Activated naive CD4-positive, alpha-beta T cell treated with anti-CD3 and anti-CD28 coated beads, Interleukin-2, amount 10 ng/mL, durations not matched to agents 7 days and 5 days (primary cell): ENCODE measurements around the gene ANKRD13B.

ENCODE experiments used
- CTCF ChIA-PET: fragments of 350-600 bp; sonication (Branson Sonifier 250); formaldehyde crosslinking; loops from one replicate; lab custom pipeline; 2021; ENCODE audit warnings: antibody characterized with exemption; lab: Charles Lee
- DNase-seq: peaks from one replicate; pipeline ENCODE4 v3.0.0-alpha.2; 2020
- H3K27ac Mint-ChIP-seq: one replicate; pipeline ENCODE4 v1.8.0; 2021; ENCODE audit warnings: mild to moderate bottlenecking, moderate library complexity, mixed read lengths
- H3K27me3 Mint-ChIP-seq: one replicate; pipeline ENCODE4 v1.8.0; 2021; ENCODE audit warnings: mild to moderate bottlenecking, mixed read lengths
- H3K36me3 Mint-ChIP-seq: one replicate; pipeline ENCODE4 v1.8.0; 2021; ENCODE audit warnings: mixed read lengths
- H3K4me1 Mint-ChIP-seq: one replicate; pipeline ENCODE4 v1.8.0; 2021; ENCODE audit warnings: mixed read lengths
- H3K4me3 Mint-ChIP-seq: one replicate; pipeline ENCODE4 v1.8.0; 2021; ENCODE audit warnings: mild to moderate bottlenecking, moderate library complexity, mixed read lengths
- H3K9me3 Mint-ChIP-seq: one replicate; pipeline ENCODE4 v1.8.0; 2021; ENCODE audit warnings: mixed read lengths

ANKRD13B gene

DNA sequence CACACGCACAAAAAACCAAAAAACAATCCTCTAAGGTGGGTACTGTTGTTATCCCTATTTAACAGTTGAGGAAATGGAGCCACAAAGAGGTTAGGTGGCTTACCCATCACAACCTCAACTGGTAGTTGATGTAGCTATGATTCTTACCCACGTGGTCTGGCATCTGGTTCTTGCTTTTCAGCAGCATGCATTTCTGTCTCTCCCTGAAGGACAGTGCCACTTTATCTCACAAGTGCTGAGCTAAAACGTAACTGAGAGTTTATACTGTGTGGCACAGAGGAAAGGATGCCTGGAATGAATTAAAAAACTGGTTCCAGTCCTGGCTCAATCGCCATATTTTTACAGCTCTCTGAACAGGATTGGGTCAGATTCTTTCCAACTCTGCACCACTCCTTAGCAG is 31.7 kb downstream of the ANKRD13B start:
- Mint-ChIP-seq H3K27ac (no peak overlapping the region), H3K27me3 (peaks cover 28% of the 10 kb centered on the region), H3K4me1 (peaks cover 48% of the 10 kb centered on the region), H3K4me3 (no peak overlapping the region), H3K9me3 (no peaks in the 10 kb centered on the region), H3K36me3 (peaks cover 22% of the 10 kb centered on the region)
- no peak for DNase-seq
- CTCF ChIA-PET = interaction anchor here (0.6 to 1.8 kb wide), 6 partner anchors 10 to 527 kb away, joined by 3 to 10 read pairs (median 5); no protein-coding TSS in a partner anchor

- H3K27ac Mint-ChIP-seq = no peak overlapping the region
- no peaks in the 10 kb centered on the region for H3K9me3 Mint-ChIP-seq
- peaks cover 48% of the 10 kb centered on the region for H3K4me1 Mint-ChIP-seq
- peaks cover 27% of the 10 kb centered on the region for H3K36me3 Mint-ChIP-seq
- peaks cover 24% of the 10 kb centered on the region for H3K27me3 Mint-ChIP-seq
- no peak for DNase-seq
- CTCF ChIA-PET = interaction anchor here (1.2 to 1.8 kb wide), 6 partner anchors 8 to 306 kb away, joined by 3 to 10 read pairs (median 5); no protein-coding TSS in a partner anchor
- H3K4me3 Mint-ChIP-seq = no peak overlapping the region
These were observed 32.3 kb downstream of the ANKRD13B start for GRCh38 chr17:29625037-29625750.

GRCh38 chr17:29627951-29628350 is 35.0 kb downstream of the ANKRD13B start:
- Mint-ChIP-seq H3K9me3 (no peaks in the 10 kb centered on the region), H3K27me3 (no peaks in the 10 kb centered on the region), H3K27ac (no peak overlapping the region), H3K4me1 (peaks cover 35% of the 10 kb centered on the region), H3K36me3 (peaks cover 49% of the 10 kb centered on the region), H3K4me3 (no peak overlapping the region)
- CTCF ChIA-PET = no interaction called here
- DNase-seq = no peak

DNA sequence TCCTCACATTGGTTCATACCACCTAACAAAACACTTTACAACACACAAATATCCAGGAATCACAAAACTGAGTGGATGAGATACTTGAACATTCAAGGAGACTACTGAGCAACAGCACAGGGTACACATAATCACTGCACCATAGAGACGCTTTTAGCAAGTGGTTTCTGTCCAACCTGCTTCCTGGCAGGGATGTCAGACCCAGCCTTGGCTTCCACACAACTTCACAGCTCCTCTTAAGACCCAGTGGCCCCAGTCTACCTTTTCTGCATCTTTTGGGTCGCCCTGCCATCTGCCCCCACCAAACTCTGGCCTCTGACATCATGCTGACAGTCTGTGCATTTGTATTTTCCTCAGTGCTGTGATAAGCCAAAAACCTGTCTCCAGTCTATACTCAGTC is 35.7 kb downstream of the ANKRD13B start:
- no peak for DNase-seq
- Mint-ChIP-seq H3K9me3 (no peaks in the 10 kb centered on the region), H3K27me3 (no peaks in the 10 kb centered on the region), H3K27ac (no peak overlapping the region), H3K4me1 (peaks cover 32% of the 10 kb centered on the region), H3K36me3 (peaks cover 51% of the 10 kb centered on the region), H3K4me3 (no peak overlapping the region)
- CTCF ChIA-PET = interaction anchor here (0.6 to 1.0 kb wide), 2 partner anchors 11 to 251 kb away, joined by 3 to 4 read pairs; no protein-coding TSS in a partner anchor

DNA sequence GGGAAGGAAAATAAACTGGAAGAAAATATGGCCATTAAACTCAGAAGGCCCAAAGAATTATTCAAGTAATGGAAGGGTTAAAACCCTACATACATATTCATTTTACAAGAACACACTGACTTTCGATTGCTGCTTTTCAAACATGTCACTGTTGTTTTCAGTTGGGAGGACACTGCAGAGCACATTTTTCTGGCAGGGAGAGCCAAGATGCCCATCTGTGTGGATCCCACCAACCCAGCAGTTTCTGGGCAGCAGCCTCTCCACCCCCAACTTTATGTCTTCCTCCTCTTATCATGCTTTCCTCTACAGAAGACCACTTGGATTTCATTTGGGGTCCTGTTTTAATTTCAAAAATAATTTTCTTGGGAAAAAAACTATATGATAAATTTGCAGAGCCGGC is 36.9 kb downstream of the ANKRD13B start:
- CTCF ChIA-PET = no interaction called here
- no peak overlapping the region for H3K27ac Mint-ChIP-seq

DNA sequence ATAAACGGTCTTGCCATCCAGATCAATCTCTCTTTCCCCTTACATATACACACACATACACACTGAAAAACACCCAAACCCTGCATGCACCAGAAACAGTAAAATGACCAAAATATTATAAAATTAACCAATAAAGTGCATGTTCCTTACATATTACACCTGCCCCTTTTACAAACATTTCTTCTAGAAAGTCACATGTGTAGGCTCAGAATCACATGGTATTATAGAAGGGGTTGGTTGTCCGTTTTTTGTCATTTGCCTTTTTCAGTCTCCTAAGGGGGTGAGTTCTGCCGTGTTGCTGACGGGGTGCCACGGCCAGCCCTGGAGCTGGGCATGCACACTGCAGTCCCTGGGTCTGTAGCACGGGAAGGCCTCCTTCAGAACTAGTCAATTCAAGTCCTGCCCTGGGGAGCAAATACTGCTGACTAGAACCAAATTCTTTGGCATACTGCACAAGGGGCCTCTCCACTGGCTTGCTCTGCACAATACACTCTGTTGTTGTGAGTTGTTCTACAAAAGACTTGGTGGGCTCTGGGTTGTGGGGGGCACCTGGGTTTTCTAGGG is 37.8 kb downstream of the ANKRD13B start:
- no peak overlapping the region for H3K27ac Mint-ChIP-seq
- H3K36me3 Mint-ChIP-seq = peaks cover 55% of the 10 kb centered on the region
- CTCF ChIA-PET = no interaction called here
- peaks cover 23% of the 10 kb centered on the region for H3K4me1 Mint-ChIP-seq
- H3K27me3 Mint-ChIP-seq = no peaks in the 10 kb centered on the region
- H3K4me3 Mint-ChIP-seq = no peak overlapping the region
- DNase-seq = no peak
- H3K9me3 Mint-ChIP-seq = no peaks in the 10 kb centered on the region

More for the DNA sequence above, 36.9 kb downstream of the ANKRD13B start:
- H3K27me3 Mint-ChIP-seq = no peaks in the 10 kb centered on the region
- peaks cover 29% of the 10 kb centered on the region for H3K4me1 Mint-ChIP-seq
- H3K4me3 Mint-ChIP-seq = no peak overlapping the region
- DNase-seq = no peak
- peaks cover 55% of the 10 kb centered on the region for H3K36me3 Mint-ChIP-seq
- H3K9me3 Mint-ChIP-seq = no peaks in the 10 kb centered on the region

DNA sequence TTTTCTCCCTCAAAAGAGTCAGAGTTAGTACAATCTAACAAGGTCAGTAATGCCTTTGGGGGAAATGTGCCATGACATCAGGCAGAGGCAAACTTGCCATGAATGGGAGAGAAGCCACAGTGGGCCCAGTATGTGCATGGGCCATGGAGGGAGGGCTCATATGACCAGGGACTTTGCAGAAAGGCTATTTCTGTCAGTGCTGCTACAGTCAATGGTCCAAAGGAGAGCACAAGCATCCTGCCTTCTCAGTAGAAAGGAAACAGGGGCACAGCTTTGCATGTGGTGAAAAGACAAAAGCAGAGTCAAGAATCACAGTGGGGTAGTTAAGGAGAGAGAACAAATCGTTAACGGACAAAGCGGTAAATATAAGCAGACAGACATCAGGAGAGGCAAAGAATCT is 41.0 kb downstream of the ANKRD13B start:
- no peaks in the 10 kb centered on the region for H3K9me3 Mint-ChIP-seq
- CTCF ChIA-PET = interaction anchor here (1.0 to 4.6 kb wide), 2 partner anchors 11 to 16 kb away, joined by 4 to 21 read pairs; partner anchors contain the start of gene CORO6
- peak overlapping the region; percentile 4 for H3K27ac Mint-ChIP-seq
- peaks cover 23% of the 10 kb centered on the region for H3K4me1 Mint-ChIP-seq
- H3K4me3 Mint-ChIP-seq = no peak overlapping the region
- H3K27me3 Mint-ChIP-seq = no peaks in the 10 kb centered on the region
- DNase-seq = no peak
- peaks cover 56% of the 10 kb centered on the region for H3K36me3 Mint-ChIP-seq

GRCh38 chr17:29640413-29640812 is 47.5 kb downstream of the ANKRD13B start:
- Mint-ChIP-seq H3K4me1 (peaks cover 24% of the 10 kb centered on the region), H3K36me3 (peaks cover 36% of the 10 kb centered on the region), H3K27me3 (no peaks in the 10 kb centered on the region), H3K9me3 (no peaks in the 10 kb centered on the region), H3K4me3 (no peak overlapping the region), H3K27ac (peak overlapping the region; percentile 49)
- CTCF ChIA-PET = interaction anchor here (1.6 to 7.9 kb wide), 7 partner anchors 13 to 227 kb away, joined by 4 to 108 read pairs (median 10); no protein-coding TSS in a partner anchor
- DNase-seq = no peak

- H3K27ac Mint-ChIP-seq = no peak overlapping the region
- H3K4me1 Mint-ChIP-seq = peaks cover 24% of the 10 kb centered on the region
- no peak overlapping the region for H3K4me3 Mint-ChIP-seq
- H3K36me3 Mint-ChIP-seq = peaks cover 35% of the 10 kb centered on the region
- no peak for DNase-seq
- no peaks in the 10 kb centered on the region for H3K27me3 Mint-ChIP-seq
- CTCF ChIA-PET = interaction anchor here (2.2 to 7.9 kb wide), 3 partner anchors 58 to 165 kb away, joined by 6 to 108 read pairs (median 33); no protein-coding TSS in a partner anchor
- no peaks in the 10 kb centered on the region for H3K9me3 Mint-ChIP-seq
These were observed 48.2 kb downstream of the ANKRD13B start for GRCh38 chr17:29640981-29641642.

DNA sequence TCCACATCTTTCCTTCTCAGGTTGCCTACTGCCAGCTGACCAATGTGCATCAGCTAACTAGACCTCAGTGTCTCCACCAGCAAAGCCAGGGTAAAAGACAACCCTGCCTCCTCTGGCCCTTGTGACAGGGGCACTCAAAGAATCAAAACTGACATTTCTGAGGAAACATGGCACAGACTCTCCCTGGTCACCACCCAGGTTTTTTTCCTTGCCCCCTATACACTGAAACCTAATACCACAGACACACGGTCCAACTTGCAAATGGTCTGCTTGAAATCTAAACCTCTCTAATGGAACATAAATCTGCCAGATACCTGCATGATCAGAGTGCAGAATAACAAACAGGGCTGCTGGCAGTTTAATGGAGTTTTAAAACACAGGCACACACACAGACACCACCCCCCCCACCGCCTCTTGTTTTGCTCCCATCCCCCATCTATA is 49.3 kb downstream of the ANKRD13B start:
- H3K4me3 Mint-ChIP-seq = no peak overlapping the region
- DNase-seq = no peak
- CTCF ChIA-PET = interaction anchor here (1.1 to 7.9 kb wide), 2 partner anchors 12 to 137 kb away, joined by 4 to 108 read pairs; no protein-coding TSS in a partner anchor
- H3K36me3 Mint-ChIP-seq = peaks cover 30% of the 10 kb centered on the region
- no peaks in the 10 kb centered on the region for H3K9me3 Mint-ChIP-seq
- peaks cover 21% of the 10 kb centered on the region for H3K4me1 Mint-ChIP-seq
- H3K27me3 Mint-ChIP-seq = no peaks in the 10 kb centered on the region
- H3K27ac Mint-ChIP-seq = no peak overlapping the region

GRCh38 chr17:29643817-29644160 is 50.9 kb downstream of the ANKRD13B start:
- no peaks in the 10 kb centered on the region for H3K27me3 Mint-ChIP-seq
- peaks cover 20% of the 10 kb centered on the region for H3K4me1 Mint-ChIP-seq

DNA sequence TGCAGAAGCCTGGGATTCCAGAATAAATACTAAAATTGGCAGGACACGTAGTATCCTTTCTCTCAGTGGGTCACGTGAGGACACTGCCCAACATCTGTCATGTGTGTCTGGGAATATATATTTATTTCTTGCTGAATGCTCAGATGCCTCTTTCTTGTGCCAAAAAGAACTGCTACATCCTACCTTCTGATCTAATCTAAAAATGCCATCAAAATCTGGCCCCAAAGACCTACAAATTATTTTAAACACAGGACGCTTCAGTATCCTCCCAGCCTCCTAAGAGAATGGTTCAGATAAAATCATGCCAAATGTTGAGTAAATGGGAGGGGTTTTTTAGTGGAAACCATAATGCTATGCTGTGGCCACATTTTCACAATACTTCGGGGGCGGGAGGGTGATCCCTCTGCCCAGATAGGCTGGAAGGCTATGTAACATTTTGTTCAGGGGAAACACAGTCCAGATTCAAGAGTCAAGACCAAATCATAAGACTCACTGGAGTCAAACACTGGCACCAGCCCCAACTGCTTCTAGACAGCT is 52.7 kb downstream of the ANKRD13B start:
- Mint-ChIP-seq H3K4me1 (peaks cover 6% of the 10 kb centered on the region), H3K27me3 (no peaks in the 10 kb centered on the region), H3K27ac (no peak overlapping the region), H3K36me3 (peaks cover 43% of the 10 kb centered on the region), H3K9me3 (no peaks in the 10 kb centered on the region), H3K4me3 (no peak overlapping the region)
- CTCF ChIA-PET = no interaction called here
- DNase-seq = no peak

More at GRCh38 chr17:29643817-29644160, 50.9 kb downstream of the ANKRD13B start:
- Mint-ChIP-seq H3K9me3 (no peaks in the 10 kb centered on the region), H3K36me3 (peaks cover 38% of the 10 kb centered on the region), H3K27ac (no peak overlapping the region), H3K4me3 (no peak overlapping the region)
- CTCF ChIA-PET = interaction anchor here (1.4 to 7.9 kb wide), 3 partner anchors 12 to 288 kb away, joined by 3 to 108 read pairs (median 6); no protein-coding TSS in a partner anchor
- no peak for DNase-seq

- peaks cover 41% of the 10 kb centered on the region for H3K36me3 Mint-ChIP-seq
- no peak overlapping the region for H3K4me3 Mint-ChIP-seq
- no peak overlapping the region for H3K27ac Mint-ChIP-seq
- CTCF ChIA-PET = interaction anchor here (1.6 to 2.3 kb wide), 2 partner anchors 30 to 131 kb away, joined by 3 to 5 read pairs; no protein-coding TSS in a partner anchor
- no peaks in the 10 kb centered on the region for H3K9me3 Mint-ChIP-seq
- H3K27me3 Mint-ChIP-seq = no peaks in the 10 kb centered on the region
- DNase-seq = no peak
- H3K4me1 Mint-ChIP-seq = no peaks in the 10 kb centered on the region
These were observed 55.1 kb downstream of the ANKRD13B start for GRCh38 chr17:29648005-29648404.

DNA sequence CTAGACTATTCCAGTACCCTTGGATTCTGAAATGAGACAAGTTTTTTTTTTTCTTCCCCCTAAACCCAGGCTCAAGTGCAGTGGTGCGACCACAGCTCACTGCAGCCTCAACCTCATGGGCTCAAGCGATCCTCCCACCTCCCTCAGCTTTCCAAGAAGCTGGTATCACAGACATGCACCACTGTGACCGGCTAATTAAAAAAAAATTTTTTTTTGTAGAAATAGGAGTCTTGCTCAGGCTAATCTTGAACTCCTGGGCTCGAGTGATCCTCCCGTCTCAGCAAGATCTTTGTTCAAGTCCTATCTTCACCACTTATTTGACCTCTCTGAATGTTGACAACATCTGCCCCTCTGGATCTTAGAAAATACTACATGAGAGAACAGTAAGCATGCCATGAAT is 56.4 kb downstream of the ANKRD13B start:
- DNase-seq = no peak
- H3K4me1 Mint-ChIP-seq = no peaks in the 10 kb centered on the region
- no peak overlapping the region for H3K27ac Mint-ChIP-seq
- CTCF ChIA-PET = interaction anchor here (2.3 kb wide), 1 partner anchor 130 kb away, joined by 5 read pairs; no protein-coding TSS in a partner anchor
- no peaks in the 10 kb centered on the region for H3K27me3 Mint-ChIP-seq
- H3K9me3 Mint-ChIP-seq = no peaks in the 10 kb centered on the region
- H3K4me3 Mint-ChIP-seq = no peak overlapping the region
- H3K36me3 Mint-ChIP-seq = peaks cover 43% of the 10 kb centered on the region
